H1 (cell line): ENCODE data around the gene TC2N. TPM values are rescaled to one million over a fixed set of nuclear protein-coding genes. Genes with fewer than 3 reads are reported as not detected.

Experiments
- CTCF ChIA-PET: fragments of 300-600 bp; sonication (Branson Sonifier 250); formaldehyde crosslinking; loops from one replicate; lab custom pipeline; 2021; ENCODE audit not compliant: partially characterized antibody; lab: Charles Lee
- POLR2A ChIA-PET: fragments of 300-600 bp; sonication (Branson Sonifier 250); formaldehyde crosslinking; loops from one replicate; lab custom pipeline; 2021; ENCODE audit warnings: inconsistent platforms; ENCODE audit not compliant: partially characterized antibody; lab: Charles Lee
- DNase-seq, 2 experiments: peaks; one replicate each; pipeline versions ENCODE4 v3.0.0 to v3.0.0-alpha.2; 2010 to 2022; ENCODE audit warnings: low spot score in 2 of 2, low read depth in 1 of 2, mixed read lengths in 1 of 2
- FAIRE-seq: peaks from 2 replicates; lab custom pipeline; 2011; peaks lifted over from hg19 to GRCh38; lab: Jason Lieb, UNC
- H2AFZ ChIP-seq: 2 replicates; pipeline ENCODE4 v1.8.1; 2012; ENCODE audit warnings: low read length, inconsistent platforms
- H2AK5ac ChIP-seq: 2 replicates; pipeline ENCODE4 v1.6.1; 2013; ENCODE audit warnings: low read depth, low read length
- H2BK120ac ChIP-seq: replicated peaks from 2 replicates; pipeline ENCODE3; 2013; ENCODE audit warnings: low read depth, low read length, inconsistent platforms
- H2BK12ac ChIP-seq: 2 replicates; pipeline ENCODE4 v1.6.1; 2013; ENCODE audit warnings: low read depth, low read length
- H2BK15ac ChIP-seq: 2 replicates; pipeline ENCODE4 v1.6.1; 2013; ENCODE audit warnings: low read length
- H2BK20ac ChIP-seq: 2 replicates; pipeline ENCODE4 v1.6.1; 2013; ENCODE audit warnings: low read length
- H2BK5ac ChIP-seq: 2 replicates; pipeline ENCODE4 v1.6.1; 2013; ENCODE audit warnings: low read depth, low read length
- H3K14ac ChIP-seq: 2 replicates; pipeline ENCODE4 v1.6.1; 2013; ENCODE audit warnings: inconsistent platforms; ENCODE audit not compliant: insufficient read length
- H3K18ac ChIP-seq: 2 replicates; pipeline ENCODE4 v1.6.1; 2013; ENCODE audit warnings: low read length; ENCODE audit errors: extremely low read depth
- H3K23ac ChIP-seq: 2 replicates; pipeline ENCODE4 v1.6.1; 2013; ENCODE audit warnings: inconsistent platforms; ENCODE audit not compliant: insufficient read length
- H3K23me2 ChIP-seq: 2 replicates; pipeline ENCODE4 v1.6.1; 2013; ENCODE audit warnings: low read depth, low read length
- H3K27ac ChIP-seq: 2 replicates; pipeline ENCODE4 v1.6.1; 2011; ENCODE audit warnings: low read depth, low read length, inconsistent platforms
- H3K27me3 ChIP-seq, 4 experiments: replicated peaks in 1 of 4; 1 replicate in 1 of 4; 2 replicates in 3 of 4; pipeline versions ENCODE4 v1.6.1 to v1.8.1; 2011 to 2013; ENCODE audit warnings: low read length in 3 of 4, mild to moderate bottlenecking in 3 of 4, inconsistent platforms in 2 of 4, mixed read lengths in 2 of 4, moderate library complexity in 1 of 4; ENCODE audit not compliant: control insufficient read depth in 3 of 4, insufficient read depth in 3 of 4; ENCODE audit errors: extremely low read depth in 1 of 4
- H3K36me3 ChIP-seq, 4 experiments: 2 replicates each; pipeline versions ENCODE4 v1.6.1 to v1.8.1; 2011 to 2013; ENCODE audit warnings: mild to moderate bottlenecking in 4 of 4, low read length in 3 of 4, moderate library complexity in 2 of 4, control low read depth in 1 of 4, inconsistent platforms in 1 of 4; ENCODE audit not compliant: insufficient read depth in 4 of 4, control insufficient read depth in 2 of 4
- H3K4ac ChIP-seq: replicated peaks from 2 replicates; pipeline ENCODE3; 2013; ENCODE audit warnings: low read length, low read depth, mixed read lengths, inconsistent platforms; ENCODE audit not compliant: insufficient read length
- H3K4me1 ChIP-seq, 4 experiments: replicated peaks in 1 of 4; 1 replicate in 1 of 4; 2 replicates in 3 of 4; pipeline versions ENCODE4 v1.6.1 to v1.8.1; 2011 to 2013; ENCODE audit warnings: low read length in 3 of 4, inconsistent platforms in 2 of 4, mixed read lengths in 1 of 4; ENCODE audit not compliant: insufficient read depth in 4 of 4, control insufficient read depth in 3 of 4
- H3K4me2 ChIP-seq, 2 experiments: 2 replicates each; pipeline versions ENCODE4 v1.6.1 to v1.8.1; 2011 to 2013; ENCODE audit warnings: low read depth in 2 of 2, low read length in 2 of 2, control low read depth in 1 of 2, inconsistent platforms in 1 of 2, mild to moderate bottlenecking in 1 of 2; ENCODE audit not compliant: insufficient read depth in 1 of 2
- H3K4me3 ChIP-seq, 4 experiments: fragments of 200-600, 300-600 bp in 1 of 4; sonication (generic), shearing (Covaris generic), sonication (Bioruptor Twin) in 1 of 4; 2 replicates each; pipeline versions ENCODE4 v1.5.1 to v1.8.1; 2011 to 2016; ENCODE audit warnings: low read length in 4 of 4, low read depth in 3 of 4, control low read depth in 2 of 4, inconsistent platforms in 2 of 4, mild to moderate bottlenecking in 2 of 4, mixed read lengths in 1 of 4, moderate library complexity in 1 of 4; ENCODE audit not compliant: insufficient read depth in 2 of 4; ENCODE audit errors: extremely low read depth in 1 of 4
- H3K56ac ChIP-seq: replicated peaks from 2 replicates; pipeline ENCODE3; 2013; ENCODE audit warnings: low read depth, mild to moderate bottlenecking, mixed read lengths, low read length, inconsistent platforms; ENCODE audit not compliant: insufficient read length
- H3K79me1 ChIP-seq: 2 replicates; pipeline ENCODE4 v1.6.1; 2013; ENCODE audit warnings: low read depth, low read length, control low read depth
- H3K79me2 ChIP-seq, 2 experiments: 2 replicates each; pipeline versions ENCODE4 v1.6.1 to v1.8.1; 2012 to 2013; ENCODE audit warnings: low read length in 2 of 2, mild to moderate bottlenecking in 2 of 2, inconsistent platforms in 1 of 2; ENCODE audit not compliant: insufficient read depth in 2 of 2, control insufficient read depth in 1 of 2
- H3K9ac ChIP-seq, 4 experiments: replicated peaks in 1 of 4; 1 replicate in 1 of 4; 2 replicates in 3 of 4; pipeline versions ENCODE4 v1.6.1 to v1.8.1; 2011 to 2013; ENCODE audit warnings: low read depth in 3 of 4, low read length in 3 of 4, control low read depth in 2 of 4, mild to moderate bottlenecking in 2 of 4, moderate library complexity in 2 of 4, inconsistent platforms in 1 of 4; ENCODE audit errors: extremely low read depth in 1 of 4
- H3K9me3 ChIP-seq, 2 experiments: 2 replicates each; pipeline versions ENCODE4 v1.6.1 to v1.8.1; 2012 to 2013; ENCODE audit warnings: mild to moderate bottlenecking in 2 of 2, moderate library complexity in 2 of 2, control low read depth in 1 of 2, inconsistent platforms in 1 of 2, low read depth in 1 of 2, low read length in 1 of 2, mixed read lengths in 1 of 2; ENCODE audit not compliant: insufficient read depth in 2 of 2
- H4K20me1 ChIP-seq, 2 experiments: replicated peaks in 1 of 2; 2 replicates each; pipeline versions ENCODE3 to v1.8.1; 2011 to 2013; ENCODE audit warnings: inconsistent platforms in 2 of 2, low read length in 2 of 2, mild to moderate bottlenecking in 1 of 2; ENCODE audit not compliant: insufficient read depth in 2 of 2, control insufficient read depth in 1 of 2
- H4K5ac ChIP-seq: 2 replicates; pipeline ENCODE4 v1.6.1; 2013; ENCODE audit warnings: low read length, low read depth, mixed read lengths, inconsistent platforms; ENCODE audit not compliant: insufficient read length
- H4K8ac ChIP-seq: 2 replicates; pipeline ENCODE4 v1.8.0; 2013; ENCODE audit warnings: mild to moderate bottlenecking, moderate library complexity, low read length, inconsistent platforms; ENCODE audit not compliant: insufficient read depth; ENCODE audit errors: extremely low read depth
- H4K91ac ChIP-seq: replicated peaks from 2 replicates; pipeline ENCODE3; 2013; ENCODE audit warnings: low read length, mixed read lengths, inconsistent platforms; ENCODE audit not compliant: insufficient read length
- CHD1 ChIP-seq: IDR thresholded peaks from 2 replicates; pipeline ENCODE4 v1.6.1; 2012; ENCODE audit warnings: low read depth, low read length, improper control_type of control experiment
- EGR1 ChIP-seq: IDR thresholded peaks from 2 replicates; pipeline ENCODE4 v1.6.1; 2011; ENCODE audit warnings: low read depth, low read length, borderline replicate concordance
- EP300 ChIP-seq, 2 experiments: IDR thresholded peaks; 1 replicate in 1 of 2; 2 replicates in 1 of 2; pipeline ENCODE4 v1.6.1; 2011 to 2012; ENCODE audit warnings: low read depth in 2 of 2, low read length in 2 of 2, mild to moderate bottlenecking in 2 of 2, borderline replicate concordance in 1 of 2, inconsistent platforms in 1 of 2, moderate library complexity in 1 of 2
- GTF2F1 ChIP-seq: IDR thresholded peaks from 2 replicates; pipeline ENCODE4 v1.6.1; 2012; ENCODE audit warnings: low read depth, low read length, improper control_type of control experiment, borderline replicate concordance
- PHF8 ChIP-seq: fragments of 200-600 bp; sonication (generic); conservative IDR thresholded peaks from 2 replicates; pipeline ENCODE4 v1.7.1; 2012; ENCODE audit warnings: low read depth, mild to moderate bottlenecking, inconsistent platforms, low read length, moderate library complexity
- POLR2AphosphoS5 ChIP-seq: IDR thresholded peaks from 2 replicates; pipeline ENCODE4 v1.6.1; 2011; ENCODE audit warnings: low read depth, low read length
- POU5F1 ChIP-seq: IDR thresholded peaks from 2 replicates; pipeline ENCODE4 v1.6.1; 2011; ENCODE audit warnings: low read depth, mild to moderate bottlenecking, low read length, moderate library complexity
- SIN3A ChIP-seq, 2 experiments: IDR thresholded peaks in 1 of 2; conservative IDR thresholded peaks in 1 of 2; 2 replicates each; pipeline ENCODE4 v1.6.1; 2011 to 2012; ENCODE audit warnings: low read length in 2 of 2, improper control_type of control experiment in 1 of 2, low read depth in 1 of 2, mild to moderate bottlenecking in 1 of 2
- SIX5 ChIP-seq: IDR thresholded peaks from 2 replicates; pipeline ENCODE4 v1.6.1; 2011; ENCODE audit warnings: mild to moderate bottlenecking, low read depth, low read length
- WGBS, 2 experiments: shearing (Covaris generic) in 1 of 2; methylation state at CpG; one replicate each; pipeline versions ENCODE4 v1.1.6 to v1.1.7; 2013 to 2015; ENCODE audit warnings: low lambda C conversion rate in 2 of 2, mixed read lengths in 2 of 2, inconsistent platforms in 1 of 2, low coverage in 1 of 2, missing lambda C conversion rate in 1 of 2; ENCODE audit not compliant: insufficient replicate concordance in 2 of 2, insufficient coverage in 1 of 2, insufficient read length in 1 of 2; ENCODE audit errors: extremely low coverage in 1 of 2, missing lambda C conversion rate in 1 of 2; 5-methylcytosine and 5-hydroxymethylcytosine counted together
- polyA plus RNA-seq, 7 experiments: library from polyadenylated mRNA; depleted of rRNA in 3 of 7; stranded (reverse) in 5 of 7; unstranded in 2 of 7; fragments of >200 nt in 5 of 7; fragments of 200-250 nt in 2 of 7; gene quantifications; 1 replicate in 5 of 7; 2 replicates in 1 of 7; 4 replicates in 1 of 7; pipeline versions ENCODE4 v1.2.1 to v1.2.3, GENCODE V29; 2011 to 2013; ENCODE audit warnings: missing spikeins in 2 of 7, mixed read lengths in 2 of 7
- total RNA-seq: library from RNA; stranded (reverse); fragmentation: NEBNext Ultra II Directional; extraction: Animal tissue kit (Norgen Biotek cat#: 25700); gene quantifications from 2 replicates; pipeline ENCODE4 v1.2.1, GENCODE V29; 2021

The TC2N gene
- total and polyA plus RNA-seq, 2 of the 8 experiments (the other 6 are each of a cell fraction or from before 2014, with no cell fraction given), result 9.7 to 36.2 TPM

- Histone ChIP-seq H3K36me3 (no peaks in the 10 kb centered on the region), H3K23ac (no peak overlapping the region), H2BK20ac (no peak overlapping the region), H3K18ac (no peak overlapping the region), H2BK12ac (no peak overlapping the region), H3K9me3 (no peaks in the 10 kb centered on the region), H2BK5ac (no peak overlapping the region), H4K20me1 (no peaks in the 10 kb centered on the region), H3K4me2 (no peak overlapping the region), H3K14ac (no peak overlapping the region), H4K91ac (no peak overlapping the region), H3K79me2 (no peaks in the 10 kb centered on the region), H2AK5ac (no peak overlapping the region), H3K9ac (no peak overlapping the region), H4K5ac (no peak overlapping the region), H2AFZ (no peak overlapping the region), H3K27me3 (no peaks in the 10 kb centered on the region), H2BK120ac (no peak overlapping the region), H3K4ac (no peak overlapping the region), H3K27ac (no peak overlapping the region), H3K56ac (no peak overlapping the region), H3K4me1 (no peaks in the 10 kb centered on the region), H3K4me3 (no peak overlapping the region), H4K8ac (no peak overlapping the region), H2BK15ac (no peak overlapping the region), H3K79me1 (no peaks in the 10 kb centered on the region), H3K23me2 (no peaks in the 10 kb centered on the region)
- TF ChIP-seq GTF2F1 (no peak), POLR2AphosphoS5 (no peak), SIX5 (no peak), EP300 (IDR thresholded peaks at IDR 0.05; ENCODE audit: borderline replicate concordance in 1 of 2, low read depth in 2 of 2, low read length in 2 of 2) (no peak), CHD1 (no peak), SIN3A (conservative IDR thresholded peaks at IDR 0.05 in 1 of 2, IDR thresholded peaks at IDR 0.05 in 1 of 2; ENCODE audit: low read depth in 1 of 2, low read length in 2 of 2) (no peak), PHF8 (no peak), EGR1 (no peak), POU5F1 (no peak)
- WGBS, 2 experiments, result 89% methylated on average over 5 of the region's 5 CpGs; no CpG with 5 or more reads in 1 of the 2 experiments
- no peak for FAIRE-seq
- CTCF ChIA-PET, result interaction anchor here (1.0 to 1.5 kb wide), 2 partner anchors 46 to 137 kb away, joined by 3 read pairs; no protein-coding TSS in a partner anchor
- POLR2A ChIA-PET, result interaction anchor here (0.6 kb wide), 1 partner anchor 1727 kb away, joined by 3 read pairs; no protein-coding TSS in a partner anchor
- DNase-seq, result no peak
Measured at GRCh38 chr14:91774140-91775096, 92.9 kb downstream of the TC2N start.
